Colonic mucosa (tissue), 4 donors: ENCODE data around the gene RHBG. TPM values are rescaled to one million over a fixed set of nuclear protein-coding genes. Genes with fewer than 3 reads are reported as not detected.

Experiments used
- DNase-seq: peaks from one replicate; pipeline ENCODE4 v3.0.0-alpha.2; 2020
- H3K27ac ChIP-seq: fragments of 200-600 bp; one replicate; pipeline ENCODE4 v1.8.0; 2021
- H3K27me3 ChIP-seq: fragments of 200-600 bp; one replicate; pipeline ENCODE4 v1.8.0; 2021
- H3K36me3 ChIP-seq: fragments of 200-600 bp; one replicate; pipeline ENCODE4 v1.8.0; 2021
- H3K4me1 ChIP-seq: fragments of 200-600 bp; one replicate; pipeline ENCODE4 v1.8.0; 2021; ENCODE audit warnings: mild to moderate bottlenecking
- H3K4me3 ChIP-seq: fragments of 200-600 bp; one replicate; pipeline ENCODE4 v1.8.0; 2021
- H3K9ac ChIP-seq, 2 donors: one replicate each; pipeline ENCODE4 v1.7.0; 2013; ENCODE audit warnings: control low read depth in 2 of 2, low read depth in 2 of 2, low read length in 2 of 2
- H3K9me3 ChIP-seq: fragments of 200-600 bp; one replicate; pipeline ENCODE4 v1.8.0; 2021
- intact Hi-C: fragments of 100-400 bp; cut with DNase I; formaldehyde crosslinking; loops from one replicate; pipeline ENCODE4 v1.14.1; 2022
- total RNA-seq, 2 donors: library from RNA; stranded (reverse); fragmentation: NEBNext Ultra II Directional in 1 of 2; extraction: Animal tissue kit (Norgen Biotek cat#: 25700) in 1 of 2; gene quantifications; one replicate each; pipeline ENCODE4 v1.2.1, GENCODE V29; 2021
- TF ChIP-seq, protein P1 (sequence below): fragments of 200-600 bp; IDR thresholded peaks from one replicate; pipeline ENCODE4 v1.8.0; 2022; ENCODE audit warnings: antibody characterized with exemption, mild to moderate bottlenecking
- donor health status: healthy.
- donor health status: DM: no; HTN: no; CAD: no.
- donor health status: DM: no; HTN: no; CAD: no.

Gene RHBG
- total RNA-seq, 2 donors from 2014 or later = 0.12 TPM; not detected in 1

GRCh38 chr1:156399355-156400125 lies 30.5 kb downstream of the RHBG start:
- Histone ChIP-seq H3K4me1 (no peaks in the 10 kb centered on the region), H3K4me3 (no peak overlapping the region), H3K9me3 (no peaks in the 10 kb centered on the region), H3K9ac (no peak overlapping the region), H3K27ac (no peak overlapping the region), H3K36me3 (no peaks in the 10 kb centered on the region), H3K27me3 (no peaks in the 10 kb centered on the region)
- DNase-seq = no peak
- intact Hi-C loops = no loop called here
- TF ChIP-seq, protein P1, sequence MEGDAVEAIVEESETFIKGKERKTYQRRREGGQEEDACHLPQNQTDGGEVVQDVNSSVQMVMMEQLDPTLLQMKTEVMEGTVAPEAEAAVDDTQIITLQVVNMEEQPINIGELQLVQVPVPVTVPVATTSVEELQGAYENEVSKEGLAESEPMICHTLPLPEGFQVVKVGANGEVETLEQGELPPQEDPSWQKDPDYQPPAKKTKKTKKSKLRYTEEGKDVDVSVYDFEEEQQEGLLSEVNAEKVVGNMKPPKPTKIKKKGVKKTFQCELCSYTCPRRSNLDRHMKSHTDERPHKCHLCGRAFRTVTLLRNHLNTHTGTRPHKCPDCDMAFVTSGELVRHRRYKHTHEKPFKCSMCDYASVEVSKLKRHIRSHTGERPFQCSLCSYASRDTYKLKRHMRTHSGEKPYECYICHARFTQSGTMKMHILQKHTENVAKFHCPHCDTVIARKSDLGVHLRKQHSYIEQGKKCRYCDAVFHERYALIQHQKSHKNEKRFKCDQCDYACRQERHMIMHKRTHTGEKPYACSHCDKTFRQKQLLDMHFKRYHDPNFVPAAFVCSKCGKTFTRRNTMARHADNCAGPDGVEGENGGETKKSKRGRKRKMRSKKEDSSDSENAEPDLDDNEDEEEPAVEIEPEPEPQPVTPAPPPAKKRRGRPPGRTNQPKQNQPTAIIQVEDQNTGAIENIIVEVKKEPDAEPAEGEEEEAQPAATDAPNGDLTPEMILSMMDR = no peak

DNA sequence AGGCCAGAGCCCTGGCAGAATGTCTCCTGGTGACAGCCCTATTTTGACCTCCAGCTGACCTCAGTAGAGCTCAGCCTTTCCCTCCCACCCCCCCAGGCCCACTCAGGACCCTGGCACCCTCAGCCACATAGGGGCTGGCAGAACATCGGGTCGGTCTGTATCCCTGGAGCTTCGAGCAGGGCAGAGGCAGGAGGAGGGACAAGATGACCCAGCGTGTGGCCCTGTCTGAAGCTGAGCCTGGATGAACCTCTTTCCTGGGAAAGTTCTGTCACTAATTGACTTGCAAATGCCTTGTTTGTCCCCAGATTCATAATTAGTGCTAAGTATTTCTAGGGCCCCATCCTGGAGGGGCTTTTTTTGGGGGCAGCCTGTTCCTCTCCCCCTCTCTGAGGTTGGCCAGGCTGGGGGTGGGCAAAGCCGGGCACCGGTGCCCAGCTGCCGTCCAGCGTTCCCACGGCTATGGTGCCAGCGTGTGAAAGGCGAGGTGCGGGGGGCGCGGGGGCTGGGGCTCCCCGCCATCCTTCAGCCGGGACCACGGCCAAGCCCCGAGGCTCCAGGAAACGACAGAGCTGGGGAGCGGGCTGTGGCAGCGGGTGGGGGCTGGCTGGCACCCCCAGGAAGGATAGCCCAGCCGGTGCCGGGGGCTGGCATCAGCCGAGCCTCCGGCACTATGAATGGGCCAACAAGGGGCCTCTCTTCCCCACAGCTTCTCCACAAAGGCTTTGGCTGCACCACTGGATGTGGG lies 31.4 kb downstream of the RHBG start:
- DNase-seq = no peak
- no peak overlapping the region for H3K4me3 ChIP-seq
- no peak overlapping the region for H3K9ac ChIP-seq
- TF ChIP-seq, protein P1 = no peak
- H3K9me3 ChIP-seq = no peaks in the 10 kb centered on the region
- H3K36me3 ChIP-seq = no peaks in the 10 kb centered on the region
- no peaks in the 10 kb centered on the region for H3K27me3 ChIP-seq
- no peak overlapping the region for H3K27ac ChIP-seq
- H3K4me1 ChIP-seq = no peaks in the 10 kb centered on the region
- intact Hi-C loops = no loop called here

- H3K9ac ChIP-seq = no peak overlapping the region
Observed at GRCh38 chr1:156401041-156401574, 32.1 kb downstream of the RHBG start.

DNA sequence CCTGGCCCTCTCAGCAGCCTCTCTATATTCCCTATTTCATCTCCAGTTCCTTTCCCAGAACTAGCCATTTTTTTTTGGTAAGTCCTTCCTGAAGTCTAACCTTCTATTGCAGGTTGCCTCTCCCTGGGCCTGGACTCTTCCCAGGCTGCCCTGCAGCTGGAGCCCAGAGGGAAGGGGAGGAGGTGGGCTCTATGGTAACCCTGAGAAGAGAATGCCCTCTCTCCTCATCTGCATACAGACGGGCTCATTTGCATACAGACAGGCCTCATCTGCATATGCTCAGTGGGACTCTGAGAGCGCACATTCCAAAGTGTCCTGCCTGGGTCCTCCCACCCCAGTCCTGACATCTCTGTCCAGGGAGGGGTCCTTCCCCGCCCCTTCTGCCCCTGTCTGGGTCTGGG lies 32.7 kb downstream of the RHBG start:
- TF ChIP-seq, protein P1 = no peak
- no peaks in the 10 kb centered on the region for H3K4me1 ChIP-seq
- H3K9ac ChIP-seq = no peak overlapping the region

More at GRCh38 chr1:156401041-156401574, 32.1 kb downstream of the RHBG start:
- Histone ChIP-seq H3K27me3 (no peaks in the 10 kb centered on the region), H3K9me3 (no peaks in the 10 kb centered on the region), H3K36me3 (no peaks in the 10 kb centered on the region), H3K4me3 (no peak overlapping the region), H3K4me1 (no peaks in the 10 kb centered on the region), H3K27ac (no peak overlapping the region)
- TF ChIP-seq, protein P1 = no peak
- intact Hi-C loops = no loop called here
- DNase-seq = no peak

DNA sequence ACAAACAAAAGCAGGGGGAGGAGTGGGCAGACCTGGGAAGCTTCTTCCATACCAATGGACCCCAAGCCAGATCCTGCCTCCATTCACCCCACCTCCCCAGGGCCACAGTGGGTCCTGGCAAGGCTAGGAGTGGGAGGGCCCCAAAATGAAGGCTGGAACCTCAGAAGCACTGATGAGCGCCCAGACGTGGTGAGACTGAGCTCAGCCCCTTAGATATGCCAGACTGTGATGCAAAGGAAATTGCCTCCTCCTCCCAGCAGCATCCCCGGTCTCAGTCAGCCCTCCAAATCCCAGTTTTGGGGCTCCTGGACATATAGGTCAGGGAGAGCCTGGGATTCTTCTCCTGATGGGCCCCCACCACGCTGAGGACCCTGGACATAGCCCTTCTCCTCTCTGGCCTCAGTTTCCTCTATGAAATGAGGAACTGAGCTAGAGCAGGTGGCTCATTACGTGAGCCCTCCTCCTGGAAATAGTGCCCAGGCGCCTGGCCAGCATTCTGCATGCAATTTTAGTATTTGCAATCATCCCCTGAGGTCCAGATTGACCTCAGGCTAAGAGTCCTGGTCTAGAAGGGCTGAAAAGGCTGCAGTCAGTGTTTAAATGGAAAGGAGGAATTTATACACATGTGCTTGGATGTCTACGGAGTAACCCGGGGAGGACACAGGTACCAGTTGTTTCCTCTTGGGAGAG lies 33.5 kb downstream of the RHBG start:
- no peaks in the 10 kb centered on the region for H3K9me3 ChIP-seq
- H3K4me1 ChIP-seq = no peaks in the 10 kb centered on the region
- no peaks in the 10 kb centered on the region for H3K36me3 ChIP-seq
- H3K4me3 ChIP-seq = no peak overlapping the region
- DNase-seq = no peak
- no peak overlapping the region for H3K9ac ChIP-seq
- no peaks in the 10 kb centered on the region for H3K27me3 ChIP-seq
- TF ChIP-seq, protein P1 = no peak
- H3K27ac ChIP-seq = no peak overlapping the region
- intact Hi-C loops = no loop called here

More for the DNA sequence above, 32.7 kb downstream of the RHBG start:
- H3K4me3 ChIP-seq = no peak overlapping the region
- H3K27me3 ChIP-seq = no peaks in the 10 kb centered on the region
- H3K9me3 ChIP-seq = no peaks in the 10 kb centered on the region
- no peaks in the 10 kb centered on the region for H3K36me3 ChIP-seq
- no peak for DNase-seq
- intact Hi-C loops = no loop called here
- H3K27ac ChIP-seq = no peak overlapping the region
